ENCODE results near the gene ZFYVE19.

The ZFYVE19 gene

DNA sequence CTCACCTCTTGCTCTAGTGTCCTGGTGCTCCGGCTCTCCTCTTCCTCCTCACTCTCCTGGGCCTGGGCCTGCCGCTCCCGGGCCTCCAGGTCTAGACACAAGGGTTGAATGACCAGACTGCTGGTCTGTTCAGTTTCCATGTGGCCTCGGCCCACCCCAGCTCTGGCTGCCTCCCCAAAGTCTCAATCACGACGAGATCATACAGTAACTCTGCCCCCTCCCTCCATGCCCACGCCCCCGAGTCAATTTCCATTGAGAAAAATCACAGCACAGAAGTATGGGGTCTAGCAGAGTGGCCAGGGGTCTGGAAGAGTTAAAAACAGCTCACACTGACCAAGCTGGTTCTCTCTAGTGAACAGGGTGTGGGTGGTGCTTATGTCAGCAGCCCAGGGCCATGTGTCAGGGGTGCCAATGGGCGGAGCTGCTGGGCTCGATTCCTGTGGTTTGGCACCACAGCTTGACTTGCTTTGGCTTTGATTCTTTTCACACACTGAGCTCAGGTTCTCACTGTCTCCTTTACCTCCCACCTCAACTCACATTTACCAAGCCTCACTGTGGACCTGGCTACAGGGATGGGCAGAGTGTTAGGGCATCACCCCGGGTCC, 30.2 kb upstream of the ZFYVE19 start:
- no peak for DNase-seq

GRCh38 chr15:40782609-40783227, 24.2 kb upstream of the ZFYVE19 start:
- peak; percentile 82 for DNase-seq

DNA sequence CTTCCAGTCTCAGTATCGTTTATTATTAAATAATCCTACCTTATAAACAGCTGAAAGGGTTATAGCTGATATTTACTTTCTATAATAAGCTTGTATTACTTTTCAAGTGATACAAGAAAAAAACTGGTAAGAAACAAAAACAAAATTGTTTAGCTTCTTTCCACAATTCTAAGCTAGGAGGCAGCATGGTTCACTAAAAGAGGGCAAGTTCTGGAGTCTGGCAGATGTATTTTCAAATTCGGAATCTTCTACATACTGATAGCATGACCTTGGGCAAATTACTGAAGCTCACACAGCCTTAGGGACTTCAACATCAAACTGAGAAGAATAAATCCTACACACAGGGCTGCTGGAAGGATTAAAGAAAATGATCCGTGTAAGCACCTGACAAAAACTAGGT, 21.7 kb upstream of the ZFYVE19 start:
- DNase-seq = no peak

DNA sequence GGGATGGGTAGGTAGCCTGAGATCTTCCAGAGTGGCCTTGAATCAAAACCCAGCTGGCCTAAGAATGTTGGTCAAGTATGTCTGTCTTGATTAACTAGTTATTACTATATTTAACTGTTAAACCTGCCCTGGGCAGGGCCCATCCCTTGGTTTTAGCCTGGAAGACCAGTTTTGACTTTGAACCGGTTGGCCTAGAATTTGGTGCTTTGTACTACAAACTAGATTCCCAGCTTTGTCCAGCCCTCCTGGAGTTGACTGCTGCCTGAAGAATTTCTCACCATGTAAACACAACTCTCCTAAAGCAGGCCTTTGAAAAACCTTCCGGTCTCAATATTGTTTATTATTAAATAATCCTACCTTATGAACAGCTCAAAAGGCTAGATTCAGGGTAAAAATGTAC, 21.1 kb upstream of the ZFYVE19 start:
- no peak for DNase-seq

GRCh38 chr15:40787344-40787841, 19.5 kb upstream of the ZFYVE19 start:
- no peak for DNase-seq

DNA sequence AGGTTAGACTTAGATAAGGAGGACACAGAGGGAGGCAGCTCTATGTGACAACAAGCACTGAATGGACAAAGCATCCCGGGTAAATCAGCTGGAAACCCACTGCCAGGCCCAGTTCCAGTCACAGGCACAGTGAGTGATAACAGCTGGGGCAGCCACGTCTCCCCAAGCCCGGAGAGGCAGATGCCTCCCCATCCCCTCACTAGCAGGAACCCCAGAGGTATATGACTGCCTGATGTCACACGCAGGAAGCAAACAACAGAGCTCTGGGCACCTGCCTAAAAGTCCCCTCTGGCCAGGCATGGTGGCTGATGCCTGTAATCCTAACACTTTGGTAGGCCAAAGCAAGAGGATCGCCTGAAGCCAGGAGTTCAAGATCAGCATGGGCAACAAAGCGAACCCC, 18.9 kb upstream of the ZFYVE19 start:
- no peak for DNase-seq

GRCh38 chr15:40789119-40789518, 17.8 kb upstream of the ZFYVE19 start:
- DNase-seq = no peak

GRCh38 chr15:40789999-40790398, 16.9 kb upstream of the ZFYVE19 start:
- DNase-seq = no peak

GRCh38 chr15:40790718-40791117, 16.2 kb upstream of the ZFYVE19 start:
- DNase-seq = no peak

DNA sequence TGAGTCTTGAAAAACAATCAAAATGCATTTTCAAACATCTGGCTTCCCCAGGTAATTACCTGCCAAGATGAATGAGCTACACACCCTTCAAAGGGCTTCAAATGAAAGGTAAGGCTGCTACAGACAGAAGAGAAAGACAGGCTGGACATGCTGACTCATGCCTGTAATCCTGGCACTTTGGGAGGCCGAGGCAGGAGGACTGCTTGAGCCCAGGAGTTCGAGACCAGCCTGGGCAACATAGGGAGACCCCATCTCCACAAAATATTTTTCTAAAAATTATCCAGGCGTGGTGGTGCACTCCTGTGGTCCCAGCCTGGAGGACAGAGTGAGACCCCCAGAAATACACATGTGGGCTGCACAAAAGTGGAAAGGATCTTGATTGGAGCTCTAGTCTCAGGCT, 14.5 kb upstream of the ZFYVE19 start:
- DNase-seq = no peak

DNA sequence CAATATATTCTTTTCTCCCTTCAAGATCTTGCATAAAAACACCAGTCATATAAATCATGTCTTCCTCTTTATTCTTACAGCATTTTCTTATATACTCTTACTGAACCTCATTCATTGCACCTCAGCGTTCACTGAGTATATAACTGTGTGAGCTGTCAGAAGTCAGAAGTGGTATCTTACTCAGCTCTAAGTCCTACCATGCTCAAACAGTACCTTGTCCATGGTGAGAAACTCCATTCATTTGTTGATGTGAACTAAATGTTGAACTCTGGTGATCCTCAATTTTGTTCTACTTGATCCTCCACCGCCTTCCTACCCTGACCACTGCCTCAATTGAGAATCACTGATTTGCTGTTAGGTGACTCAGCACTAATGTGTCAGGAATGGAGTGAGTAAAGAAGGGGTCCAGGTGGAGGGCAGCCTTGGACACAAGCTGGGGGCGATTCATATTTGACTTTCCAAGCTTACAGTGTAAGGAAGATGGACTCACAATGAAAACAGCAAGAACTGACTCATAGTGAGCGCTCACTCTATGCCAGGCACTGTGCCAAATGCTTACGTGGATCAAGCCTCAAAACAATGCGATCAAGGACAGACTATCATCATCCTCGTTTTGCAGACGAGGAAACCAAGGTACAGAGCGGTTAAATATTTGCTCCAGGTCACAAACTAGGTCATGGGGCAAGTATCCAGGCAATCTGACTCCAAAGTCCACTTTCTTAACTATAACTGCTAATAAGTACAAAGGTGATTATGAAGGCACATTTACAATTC, 13.5 kb upstream of the ZFYVE19 start:
- no peak for DNase-seq

GRCh38 chr15:40796041-40796440, 10.8 kb upstream of the ZFYVE19 start:
- no peak for DNase-seq

DNA sequence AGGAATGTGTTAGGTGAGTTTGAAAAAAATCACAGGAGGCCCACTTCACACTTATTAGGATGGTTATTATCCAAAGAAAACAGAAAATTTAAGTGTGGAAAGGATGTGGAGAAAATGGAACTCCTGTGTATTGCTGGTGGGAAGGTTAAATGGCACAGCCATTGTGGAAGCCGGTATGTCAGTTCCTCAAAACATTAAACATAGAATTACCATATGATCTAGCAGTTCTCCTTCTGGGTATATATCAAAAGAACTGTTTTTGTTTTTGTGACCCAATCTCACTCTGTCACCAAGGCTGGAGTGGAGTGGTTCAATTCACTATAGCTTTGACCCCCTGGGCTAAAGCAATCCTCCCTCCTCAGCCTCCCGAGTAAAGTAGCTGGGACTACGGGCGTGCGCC, 10.4 kb upstream of the ZFYVE19 start:
- no peak for DNase-seq

- no peak for DNase-seq
These were observed 7.4 kb upstream of the ZFYVE19 start for GRCh38 chr15:40799523-40799922.

GRCh38 chr15:40803076-40803475, 3.8 kb upstream of the ZFYVE19 start:
- no peak for DNase-seq

DNA sequence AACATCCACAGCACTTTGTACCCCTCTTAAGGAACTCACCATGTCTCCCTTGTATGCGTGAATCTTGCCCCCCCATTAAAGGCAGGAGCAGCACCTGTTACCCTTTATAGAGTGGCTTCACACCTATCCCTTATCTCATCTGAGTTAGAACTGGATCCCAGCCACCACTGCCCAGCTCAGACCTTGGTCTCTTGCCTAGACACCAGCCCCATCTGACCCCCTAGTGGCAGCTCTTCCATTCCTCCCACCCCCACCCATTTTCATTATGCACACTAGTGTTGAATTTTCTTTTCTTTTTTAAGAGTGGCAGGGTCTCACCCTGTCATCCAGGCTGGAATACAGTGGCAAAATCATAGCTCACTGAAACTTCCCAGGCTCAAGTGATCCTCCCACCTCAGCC, 3.2 kb upstream of the ZFYVE19 start:
- no peak for DNase-seq

- DNase-seq = peak; percentile 58
These were observed 239 bp upstream of the ZFYVE19 start for GRCh38 chr15:40806672-40807027.

DNA sequence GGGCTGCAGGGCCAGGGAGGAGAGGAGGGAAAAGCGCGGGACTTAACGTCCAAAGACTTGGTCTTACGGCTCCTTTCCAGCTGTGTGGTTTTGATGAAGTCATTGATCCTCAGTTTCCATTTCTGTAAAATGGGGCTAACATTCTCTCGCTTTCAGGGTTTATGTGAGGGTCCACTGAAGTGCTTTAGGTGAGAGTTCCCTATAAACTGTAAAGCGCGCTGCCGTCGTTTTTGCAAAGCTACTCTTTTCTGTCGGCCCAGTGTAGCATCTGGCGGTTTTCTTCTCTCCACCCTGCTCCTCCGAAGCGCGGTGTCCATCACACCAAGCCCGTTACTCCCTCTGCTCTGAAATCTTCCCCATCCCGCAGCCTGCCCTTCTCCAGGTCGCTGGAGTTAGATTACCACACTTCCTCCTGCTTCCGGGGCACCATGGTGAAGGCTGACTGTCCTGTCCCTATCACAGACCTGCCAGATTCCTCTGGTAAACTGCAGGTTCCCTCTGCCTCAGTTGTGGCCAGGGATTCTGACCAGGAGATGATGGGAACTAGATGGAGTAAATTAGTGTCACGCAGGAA, 1.1 kb downstream of the ZFYVE19 start:
- DNase-seq = no peak

DNA sequence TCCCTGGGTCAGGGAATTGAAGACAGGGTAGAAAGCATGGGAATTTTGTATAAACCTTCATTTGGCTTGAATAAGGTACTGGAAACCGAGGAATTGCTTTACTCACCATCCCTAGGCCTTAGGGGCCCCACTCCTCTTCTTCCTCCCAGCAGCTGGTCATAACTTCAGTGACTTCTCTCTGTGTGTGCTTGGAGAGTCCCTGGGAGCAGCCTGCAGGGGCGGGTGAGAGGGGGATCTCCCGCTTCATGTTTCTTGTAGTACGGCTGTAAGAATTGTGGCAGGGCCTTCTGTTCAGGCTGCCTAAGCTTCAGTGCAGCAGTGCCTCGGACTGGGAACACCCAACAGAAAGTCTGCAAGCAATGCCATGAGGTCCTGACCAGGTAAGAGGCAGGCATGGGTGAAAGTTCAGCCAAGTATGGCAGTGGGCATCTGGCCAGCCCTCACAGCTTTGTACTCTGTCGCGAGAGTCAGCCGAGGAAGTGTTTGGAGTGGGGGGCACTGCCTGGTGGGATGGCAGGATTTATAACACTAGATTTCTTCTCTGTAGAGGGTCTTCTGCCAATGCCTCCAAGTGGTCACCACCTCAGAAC, 2.1 kb downstream of the ZFYVE19 start:
- no peak for DNase-seq

GRCh38 chr15:40812721-40813425, 6.0 kb downstream of the ZFYVE19 start:
- no peak for DNase-seq

DNA sequence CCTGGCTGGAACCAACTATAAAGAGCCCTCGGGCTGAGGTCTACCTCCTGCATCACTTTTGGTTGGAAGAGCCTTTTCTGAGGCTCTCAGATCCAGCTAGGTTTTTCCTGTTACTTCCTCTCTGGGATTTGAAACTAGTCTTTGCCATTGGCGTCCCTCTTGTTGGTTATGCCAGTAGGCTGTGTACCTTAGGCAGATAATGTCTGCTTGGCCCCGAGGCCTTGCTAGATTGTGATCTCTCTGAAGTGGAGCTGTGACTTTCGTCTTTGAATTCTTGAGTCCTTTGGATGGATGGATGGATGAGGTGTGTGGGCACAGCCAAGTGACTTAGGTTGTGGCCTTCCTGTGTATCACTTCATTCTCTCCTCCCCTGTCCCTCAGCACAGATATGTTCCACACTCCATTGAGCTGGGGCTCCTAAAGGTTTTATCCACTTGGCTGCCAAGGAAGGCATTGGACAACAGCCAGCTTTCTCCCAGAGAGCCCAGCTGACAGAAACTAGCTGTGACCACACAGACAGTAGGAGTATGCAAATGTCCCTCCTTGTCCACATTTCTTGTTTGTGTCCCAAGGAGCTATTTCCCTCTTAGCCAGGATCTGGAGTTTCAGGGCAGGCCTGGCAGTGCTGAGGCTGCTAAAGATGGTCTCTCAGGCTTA, 8.3 kb downstream of the ZFYVE19 start:
- peak; percentile 52 for DNase-seq

DNA sequence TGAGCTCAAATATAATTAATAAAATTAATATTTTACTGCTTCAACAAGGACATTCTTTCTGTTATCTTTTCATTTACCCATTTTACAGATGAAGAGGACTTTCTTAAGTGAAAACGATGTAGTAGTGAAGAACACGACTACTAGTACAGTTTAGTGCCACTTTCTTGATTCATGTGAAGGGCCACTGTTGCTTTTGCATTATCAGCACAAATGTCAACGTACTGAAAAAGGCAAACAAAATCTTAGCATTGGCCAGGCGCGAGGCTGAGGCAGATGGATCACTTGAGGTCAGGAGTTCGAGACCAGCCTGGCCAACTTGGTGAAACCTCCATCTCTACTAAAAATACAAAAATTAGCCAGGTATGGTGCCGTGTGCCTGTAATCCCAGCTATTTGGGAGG, 12.2 kb downstream of the ZFYVE19 start:
- DNase-seq = no peak
